ENCODE measurements around the gene SMARCD1.
"Not testable (repeated sequence)": the region's sequence is repeated elsewhere in the genome, so short reads cannot be mapped to it uniquely, and the experiment has no call there.

Gene SMARCD1

DNA sequence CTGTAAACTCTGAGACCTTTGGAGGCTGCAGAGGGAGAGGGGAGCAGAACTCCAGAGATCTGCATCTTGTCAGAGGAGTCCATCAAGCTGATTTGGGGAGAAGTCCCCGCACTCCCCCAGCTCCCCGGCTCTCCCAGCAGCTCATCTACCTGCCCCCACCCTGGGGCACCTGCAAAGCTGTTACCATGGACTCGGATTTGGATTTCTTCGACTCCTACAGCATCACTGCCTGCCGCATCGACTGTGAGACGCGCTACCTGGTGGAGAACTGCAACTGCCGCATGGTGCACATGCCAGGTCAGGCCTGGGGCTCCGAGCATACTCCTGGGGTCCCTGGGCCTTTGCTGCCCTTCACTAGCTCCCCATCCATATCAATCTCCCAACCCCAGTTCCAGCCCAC, 6.9 kb upstream of the SMARCD1 start:
- DNase-seq, result no peak

DNA sequence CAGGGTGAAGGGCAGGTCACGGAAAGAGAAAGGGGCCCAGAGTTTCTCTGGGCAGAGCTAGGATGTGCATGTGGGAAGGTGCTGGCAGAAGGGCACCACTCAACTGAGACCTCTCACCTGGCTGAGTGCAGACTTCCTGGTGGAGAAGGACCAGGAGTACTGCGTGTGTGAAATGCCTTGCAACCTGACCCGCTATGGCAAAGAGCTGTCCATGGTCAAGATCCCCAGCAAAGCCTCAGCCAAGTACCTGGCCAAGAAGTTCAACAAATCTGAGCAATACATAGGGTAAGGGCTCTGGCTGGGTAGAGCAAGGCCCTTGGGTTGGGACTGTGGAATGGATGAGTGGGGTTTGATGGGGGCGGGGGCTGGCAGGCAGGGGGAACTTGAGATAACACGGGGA, 5.4 kb upstream of the SMARCD1 start:
- DNase-seq, result no peak

DNA sequence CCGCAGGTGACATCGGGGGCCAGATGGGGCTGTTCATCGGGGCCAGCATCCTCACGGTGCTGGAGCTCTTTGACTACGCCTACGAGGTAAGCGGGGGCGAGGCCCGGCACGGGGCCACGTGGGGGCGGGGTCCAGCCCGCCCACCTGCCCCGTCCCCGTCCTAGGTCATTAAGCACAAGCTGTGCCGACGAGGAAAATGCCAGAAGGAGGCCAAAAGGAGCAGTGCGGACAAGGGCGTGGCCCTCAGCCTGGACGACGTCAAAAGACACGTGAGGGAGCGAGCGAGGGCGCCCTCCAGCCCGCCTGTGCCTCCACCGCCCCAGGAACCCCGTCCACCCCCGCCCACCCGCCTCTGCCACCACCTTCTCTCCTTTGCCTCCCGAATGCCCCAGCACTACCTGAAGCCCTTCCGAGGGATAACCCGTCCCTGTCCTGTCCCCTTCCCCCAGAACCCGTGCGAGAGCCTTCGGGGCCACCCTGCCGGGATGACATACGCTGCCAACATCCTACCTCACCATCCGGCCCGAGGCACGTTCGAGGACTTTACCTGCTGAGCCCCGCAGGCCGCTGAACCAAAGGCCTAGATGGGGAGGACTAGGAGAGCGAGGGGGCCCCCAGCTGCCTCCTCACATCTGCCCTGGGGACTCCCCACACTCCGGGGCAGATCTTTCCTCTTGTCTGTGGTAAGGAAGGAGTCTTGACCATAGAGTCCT, 3.9 kb upstream of the SMARCD1 start:
- no peak for DNase-seq

DNA sequence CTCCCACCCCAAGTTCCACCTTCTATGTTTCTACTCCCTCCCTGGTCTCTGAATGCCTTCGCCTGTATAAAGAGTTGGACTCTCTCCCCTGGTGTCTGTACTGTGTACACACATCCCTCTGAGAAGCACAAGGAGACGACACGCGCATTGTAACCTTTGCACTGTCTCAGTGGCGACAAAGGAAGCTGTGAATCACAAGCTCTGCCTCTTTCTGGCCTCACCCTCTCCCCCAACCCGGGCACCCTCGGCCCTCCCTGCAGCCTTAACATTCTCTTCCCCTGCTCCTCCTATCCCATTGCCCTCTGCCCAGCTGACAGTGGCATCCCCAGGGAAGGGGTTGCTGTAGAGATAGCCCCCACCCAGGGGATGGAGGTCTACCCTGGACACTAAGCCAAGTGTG, 2.5 kb upstream of the SMARCD1 start:
- no peak for DNase-seq

DNA sequence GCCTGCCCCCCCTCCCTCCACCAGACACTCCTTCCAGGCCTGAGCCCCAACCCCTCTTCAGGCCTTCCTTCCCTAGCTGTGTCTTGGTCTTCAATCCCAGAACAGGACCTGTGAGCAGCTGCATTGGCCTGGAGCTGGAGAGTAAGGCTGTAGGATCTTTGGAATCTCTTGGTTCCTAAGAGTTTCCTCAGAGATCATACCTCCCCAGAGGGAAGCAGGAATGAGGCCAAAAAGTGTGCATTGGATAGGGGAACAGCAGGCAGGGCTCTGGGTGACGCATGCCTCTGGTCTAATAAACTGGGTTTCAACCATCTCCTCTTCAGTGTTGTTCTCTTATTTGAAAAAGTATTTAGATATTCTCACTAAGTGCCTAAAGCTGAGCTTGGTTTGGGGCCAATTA, 1.8 kb upstream of the SMARCD1 start:
- no peak for DNase-seq

GRCh38 chr12:50084409-50084774, 750 bp upstream of the SMARCD1 start:
- not testable (repeated sequence) for DNase-seq

DNA sequence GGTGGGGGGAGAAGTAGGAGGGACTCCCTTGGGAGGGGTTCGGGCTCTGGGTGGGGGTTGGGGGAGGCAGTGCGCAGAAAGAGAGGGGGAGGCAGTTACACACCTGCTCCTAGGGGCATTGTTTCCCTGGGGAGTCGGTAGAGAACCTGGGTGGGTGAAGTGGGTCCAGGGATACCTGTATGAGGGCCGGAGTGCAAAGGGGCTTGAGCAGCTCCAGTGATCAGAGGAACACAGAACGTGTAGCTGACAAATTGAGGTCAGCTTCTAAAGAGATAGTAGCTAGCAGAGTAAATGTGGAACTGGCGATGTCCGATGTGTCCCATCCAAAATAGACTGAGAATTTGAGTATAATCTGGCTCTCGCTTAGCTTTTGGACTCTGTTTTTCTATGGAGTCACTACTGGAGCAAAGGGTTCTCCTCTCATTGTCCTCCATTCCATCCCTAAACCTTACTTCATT, 502 bp downstream of the SMARCD1 start:
- DNase-seq, result no peak

DNA sequence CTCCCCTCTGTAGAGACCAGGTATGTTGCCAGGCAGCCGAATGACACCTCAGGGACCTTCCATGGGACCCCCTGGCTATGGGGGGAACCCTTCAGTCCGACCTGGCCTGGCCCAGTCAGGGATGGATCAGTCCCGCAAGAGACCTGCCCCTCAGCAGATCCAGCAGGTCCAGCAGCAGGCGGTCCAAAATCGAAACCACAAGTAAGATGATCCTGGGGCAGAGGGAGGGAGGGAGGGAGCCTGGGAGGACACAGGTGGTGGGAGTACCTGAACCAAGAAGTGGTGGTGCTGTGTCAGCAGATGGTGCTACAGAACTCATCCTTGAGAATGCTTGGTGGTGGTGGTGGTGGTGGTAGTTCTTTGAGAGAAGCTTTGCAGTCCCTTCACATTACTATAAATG, 1.0 kb downstream of the SMARCD1 start:
- no peak for DNase-seq

DNA sequence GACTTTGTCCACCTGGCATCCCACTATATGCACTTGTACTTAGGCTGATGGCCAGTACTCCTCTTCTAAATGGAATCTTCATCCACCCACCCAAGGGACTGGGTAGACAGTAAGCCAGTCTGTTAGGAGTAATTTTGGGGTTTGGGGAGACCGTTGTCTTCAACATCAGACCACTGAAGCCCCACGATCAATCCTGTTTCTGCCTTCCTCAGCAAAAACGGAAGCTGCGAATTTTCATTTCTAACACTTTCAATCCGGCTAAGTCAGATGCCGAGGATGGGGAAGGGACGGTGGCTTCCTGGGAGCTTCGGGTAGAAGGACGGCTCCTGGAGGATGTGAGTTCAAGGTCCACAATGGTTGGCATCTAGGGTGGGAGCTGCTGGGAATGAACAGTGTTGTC, 2.0 kb downstream of the SMARCD1 start:
- no peak for DNase-seq

DNA sequence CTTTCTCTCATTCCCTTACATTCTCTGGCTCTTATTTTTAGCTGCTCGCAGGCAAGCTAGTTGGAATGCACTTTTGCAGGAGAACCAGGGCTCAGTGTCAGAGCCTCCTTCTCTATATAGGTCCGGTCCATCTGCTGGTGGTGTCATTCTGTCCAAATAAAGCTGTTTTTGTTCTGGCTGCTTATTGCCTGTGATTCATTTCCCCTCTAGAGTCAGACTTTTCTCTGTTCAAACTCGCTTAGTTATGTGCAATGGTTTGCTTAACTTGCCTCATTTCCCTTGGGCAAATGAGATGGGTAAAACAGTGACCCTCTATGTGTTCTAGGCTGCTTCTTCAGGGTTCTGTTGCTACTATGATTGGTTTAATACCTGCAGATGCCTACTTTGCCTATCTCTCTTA, 2.9 kb downstream of the SMARCD1 start:
- DNase-seq, result no peak

- DNase-seq, result peak; percentile 75
Observed at GRCh38 chr12:50088577-50089335, 3.6 kb downstream of the SMARCD1 start.

DNA sequence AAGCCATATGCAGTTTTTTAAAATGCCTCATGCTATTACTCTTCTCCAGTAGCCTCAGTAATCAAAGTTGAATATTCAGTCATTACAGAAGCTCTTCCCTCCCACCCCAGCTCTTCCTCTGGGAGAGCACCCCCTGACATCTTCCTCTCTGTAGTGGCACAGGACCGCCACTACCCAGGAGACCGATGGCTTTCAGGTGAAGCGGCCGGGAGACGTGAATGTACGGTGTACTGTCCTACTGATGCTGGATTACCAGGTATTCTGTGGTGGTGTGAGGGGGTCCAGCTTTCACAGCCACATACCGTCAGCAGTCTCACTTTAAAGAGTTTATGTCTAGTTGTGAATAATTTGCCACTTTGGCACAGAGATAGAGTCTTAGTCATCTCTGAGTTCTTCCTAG, 4.6 kb downstream of the SMARCD1 start:
- DNase-seq, result no peak

- DNase-seq, result no peak
Observed at GRCh38 chr12:50090391-50090790, 5.2 kb downstream of the SMARCD1 start.

DNA sequence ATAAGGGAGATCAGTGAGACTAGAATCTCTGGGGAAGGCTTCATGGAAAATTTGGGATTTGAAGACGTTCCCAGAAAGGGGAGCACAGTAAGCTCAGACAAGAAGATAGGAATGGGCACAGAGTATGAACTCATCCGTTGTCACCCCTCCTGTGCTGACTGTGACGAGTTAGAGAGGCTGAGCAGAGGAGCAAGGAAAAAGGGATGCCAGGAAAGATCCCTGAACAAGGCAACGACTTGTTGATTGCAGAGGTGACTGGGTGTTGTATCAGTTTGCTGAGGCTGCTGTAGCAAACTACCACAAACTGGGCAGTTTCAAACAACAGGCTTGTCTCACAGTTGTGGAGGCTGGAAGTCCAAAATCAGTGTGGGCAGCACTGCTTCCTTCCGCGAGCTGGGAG, 12.8 kb downstream of the SMARCD1 start:
- no peak for DNase-seq

DNA sequence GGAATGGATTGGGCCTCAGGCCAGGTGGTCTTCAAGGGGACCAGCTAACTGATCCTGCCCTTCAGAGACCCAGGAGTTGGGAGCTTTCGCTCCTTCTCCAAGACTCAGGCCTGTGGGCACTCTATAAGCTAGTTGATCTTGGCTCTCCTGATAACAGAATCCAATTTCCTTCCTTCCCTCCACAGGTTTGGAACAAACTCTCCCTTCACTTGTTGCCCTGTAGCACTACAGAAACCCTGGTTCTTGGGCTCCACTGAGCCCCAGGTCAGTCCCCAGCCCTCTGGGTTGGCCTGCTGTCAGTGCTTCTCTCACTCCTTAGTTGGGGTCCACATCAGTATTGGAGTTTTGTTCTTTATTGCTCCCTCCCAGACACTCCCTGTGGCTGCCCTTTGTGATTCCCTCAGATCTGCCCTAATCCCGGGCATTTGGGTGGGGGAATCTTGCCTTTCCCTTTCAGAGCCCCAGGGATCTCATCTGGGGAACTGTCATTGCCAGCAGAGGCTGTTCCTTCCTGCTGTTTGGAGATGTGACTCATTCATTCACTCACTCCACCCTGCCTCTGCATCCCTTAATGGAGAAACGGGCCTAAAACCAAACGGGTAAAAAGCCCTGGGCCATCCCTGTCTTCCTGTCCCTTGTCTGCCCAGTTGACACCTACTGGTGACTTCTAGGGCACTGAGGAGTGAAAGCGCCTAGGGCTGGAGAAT, 14.3 kb downstream of the SMARCD1 start:
- DNase-seq, result no peak

DNA sequence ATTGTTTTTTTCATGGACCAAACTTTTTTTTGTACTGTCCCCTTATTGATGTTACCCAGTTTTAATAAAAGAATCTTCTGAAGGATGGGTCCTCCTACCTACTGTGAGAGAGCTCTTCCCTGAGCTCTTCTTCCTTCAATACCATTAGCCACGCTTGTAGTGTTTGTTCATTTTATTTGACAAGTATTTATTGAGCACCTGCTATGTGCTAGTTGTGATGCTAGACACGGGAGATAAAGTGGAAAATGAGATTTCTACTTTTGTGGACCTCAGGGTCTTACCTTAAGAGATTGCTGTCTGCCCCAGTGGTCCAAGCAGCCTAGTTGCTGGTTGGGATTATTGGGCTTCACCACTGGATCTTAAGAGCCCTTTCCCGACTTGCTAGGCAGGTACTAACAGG, 15.4 kb downstream of the SMARCD1 start:
- no peak for DNase-seq

DNA sequence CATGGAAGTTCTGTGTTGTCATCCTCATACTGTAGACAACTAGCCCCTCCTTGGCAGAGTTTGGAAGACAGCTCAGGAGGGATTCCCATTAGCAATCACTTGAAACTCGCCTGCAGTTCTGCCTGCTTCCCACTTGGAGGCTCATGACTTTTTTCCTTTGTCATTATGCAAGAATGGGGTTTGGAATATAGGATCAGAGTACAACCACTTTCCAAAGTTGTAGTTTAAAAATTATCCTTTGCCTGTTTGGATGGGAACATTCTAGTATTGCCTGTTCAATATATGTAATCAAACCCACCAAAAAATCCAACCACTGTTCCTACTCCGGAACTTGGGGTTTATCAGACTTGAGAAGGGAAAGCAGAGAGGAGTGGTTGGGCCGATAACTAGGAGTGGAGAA, 16.5 kb downstream of the SMARCD1 start:
- DNase-seq, result peak; percentile 49

- DNase-seq, result no peak
Observed at GRCh38 chr12:50102131-50102531, 17.0 kb downstream of the SMARCD1 start.

GRCh38 chr12:50102646-50103309, 17.6 kb downstream of the SMARCD1 start:
- DNase-seq, result no peak

DNA sequence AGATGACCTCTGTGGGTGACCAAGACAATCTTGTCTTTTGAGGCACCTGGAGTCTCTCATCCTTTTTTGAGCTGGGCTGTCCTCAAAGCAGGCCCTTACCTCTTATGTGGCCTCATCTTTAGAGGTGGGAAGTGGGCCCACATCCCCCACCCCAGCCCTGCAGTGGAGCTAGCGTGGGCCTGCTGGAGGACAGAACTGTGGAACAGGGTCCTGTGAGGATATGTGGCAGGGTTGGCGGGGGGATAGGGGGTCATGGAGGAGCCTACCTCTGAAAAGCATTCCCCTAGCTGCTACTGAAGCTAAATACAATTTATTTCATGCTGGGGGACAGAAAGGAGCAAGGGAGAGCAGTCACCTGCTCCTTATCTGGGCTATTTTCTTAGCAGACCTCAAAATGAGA, 18.2 kb downstream of the SMARCD1 start:
- DNase-seq, result no peak

DNA sequence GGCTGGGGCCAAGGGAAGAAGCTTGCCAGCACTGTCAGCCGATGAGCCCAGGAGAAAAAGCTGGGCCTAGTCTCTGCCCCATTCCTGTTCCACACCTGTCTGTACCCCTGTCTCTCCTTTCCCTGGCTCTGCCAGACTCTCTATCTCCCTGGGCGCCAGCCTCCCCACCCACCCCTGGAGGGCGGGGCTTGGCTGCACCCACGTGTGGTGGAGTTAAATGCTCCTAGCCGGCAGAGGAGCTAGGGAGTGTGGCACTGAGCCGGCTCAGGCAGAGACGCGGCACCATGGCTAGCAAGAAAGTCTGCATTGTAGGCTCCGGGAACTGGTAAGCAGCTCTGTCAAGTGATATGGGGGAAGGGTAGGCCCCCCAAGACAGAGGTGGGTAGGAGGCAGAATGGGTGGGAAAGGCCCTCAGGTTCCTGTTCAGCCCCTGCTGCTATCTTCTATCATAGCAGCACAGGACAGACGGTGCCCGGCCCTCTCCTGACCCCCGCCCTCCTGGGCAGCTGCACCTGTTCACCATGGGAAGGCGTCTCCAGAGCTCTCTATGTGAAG, 18.7 kb downstream of the SMARCD1 start, which contains the start of gene GPD1:
TSS of gene GPD1 (plus strand) at position 242 of the 555 bp plus-strand sequence. CDS start at position 285, 43 bp downstream.
- peak; percentile 71 for DNase-seq

GRCh38 chr12:50104417-50105366, 19.6 kb downstream of the SMARCD1 start:
- DNase-seq, result no peak

Measured in hematopoietic multipotent progenitor cell treated with erythropoietin and hydrocortisone succinate and interleukin-3 and kit ligand, for 4 days (in vitro differentiated cells).